Fibroblast of lung (primary cell): ENCODE results near the gene AGXT.

Experiments used
- CTCF ChIP-seq, 2 donors: IDR thresholded peaks in 1 of 2; conservative IDR thresholded peaks in 1 of 2; 1 replicate in 1 of 2; 2 replicates in 1 of 2; pipeline ENCODE4 v1.5.1; 2011 to 2012; ENCODE audit warnings: low read length in 2 of 2, control low read depth in 1 of 2, inconsistent platforms in 1 of 2, low read depth in 1 of 2, mild to moderate bottlenecking in 1 of 2
- EZH2 ChIP-seq: IDR thresholded peaks from 2 replicates; pipeline ENCODE4 v1.5.1; 2012; ENCODE audit warnings: low read length, control low read depth, mild to moderate bottlenecking; ENCODE audit errors: missing control alignments

- no peak for TF ChIP-seq CTCF (conservative IDR thresholded peaks at IDR 0.05 in 1 of 2, IDR thresholded peaks at IDR 0.05 in 1 of 2; ENCODE audit: low read depth in 1 of 2, low read length in 2 of 2)
- no peak for TF ChIP-seq EZH2
These were observed 26.4 kb downstream of the AGXT start for GRCh38 chr2:240894836-240895558.
